ENCODE data around the gene ITLN2.
A peak's percentile ranks its signal among the peaks of the same experiment; 100 is the strongest.

Gene ITLN2

GRCh38 chr1:160954158-160955104 is at the start of gene ITLN2:
TSS of gene ITLN2 (minus strand) at chr1:160954809. CDS start at chr1:160954741, 68 bp downstream.
- TF ChIP-seq POLR2A (IDR thresholded peaks at IDR 0.05; ENCODE audit: extremely low read depth, insufficient read length) (no peak), CTCF (IDR thresholded peaks at IDR 0.05; ENCODE audit: low read depth, low read length) (peak; percentile 81), MAX (IDR thresholded peaks at IDR 0.05; ENCODE audit: low read depth, low read length) (0 out of 2 replicates have a peak, but pooled peaks have one; percentile 31)
- H3K4me3 ChIP-seq (ENCODE audit: low read depth, low read length): no peak within 1 kb of the TSS
- peak; percentile 73 for DNase-seq (ENCODE audit: low read depth)

GRCh38 chr1:161001525-161001924 is 46.9 kb upstream of the ITLN2 start:
- no peak for DNase-seq (ENCODE audit: low read depth)
- TF ChIP-seq MAX (IDR thresholded peaks at IDR 0.05; ENCODE audit: low read depth, low read length) (no peak), CTCF (IDR thresholded peaks at IDR 0.05; ENCODE audit: low read depth, low read length) (no peak), MYC (IDR thresholded peaks at IDR 0.05; ENCODE audit: low read depth, low read length) (no peak), POLR2A (IDR thresholded peaks at IDR 0.05; ENCODE audit: extremely low read depth, insufficient read length) (no peak)
- no peak overlapping the region for H3K4me3 ChIP-seq (ENCODE audit: low read depth, low read length)

- no peak overlapping the region for H3K4me3 ChIP-seq (ENCODE audit: low read depth, low read length)
- no peak for TF ChIP-seq CTCF (IDR thresholded peaks at IDR 0.05; ENCODE audit: low read depth, low read length)
- no peak for TF ChIP-seq POLR2A (IDR thresholded peaks at IDR 0.05; ENCODE audit: extremely low read depth, insufficient read length)
- no peak for TF ChIP-seq MYC (IDR thresholded peaks at IDR 0.05; ENCODE audit: low read depth, low read length)
- no peak for TF ChIP-seq MAX (IDR thresholded peaks at IDR 0.05; ENCODE audit: low read depth, low read length)
- DNase-seq (ENCODE audit: low read depth): no peak
Measured at GRCh38 chr1:161000736-161001480, 46.3 kb upstream of the ITLN2 start.

GRCh38 chr1:160999376-160999775 is 44.8 kb upstream of the ITLN2 start:
- no peak overlapping the region for H3K4me3 ChIP-seq (ENCODE audit: low read depth, low read length)
- DNase-seq (ENCODE audit: low read depth): no peak
- TF ChIP-seq POLR2A (IDR thresholded peaks at IDR 0.05; ENCODE audit: extremely low read depth, insufficient read length): no peak
- TF ChIP-seq CTCF (IDR thresholded peaks at IDR 0.05; ENCODE audit: low read depth, low read length): no peak
- no peak for TF ChIP-seq MAX (IDR thresholded peaks at IDR 0.05; ENCODE audit: low read depth, low read length)
- no peak for TF ChIP-seq MYC (IDR thresholded peaks at IDR 0.05; ENCODE audit: low read depth, low read length)

GRCh38 chr1:160997323-160998038 is 42.9 kb upstream of the ITLN2 start:
- H3K4me3 ChIP-seq (ENCODE audit: low read depth, low read length): no peak overlapping the region
- TF ChIP-seq POLR2A (IDR thresholded peaks at IDR 0.05; ENCODE audit: extremely low read depth, insufficient read length) (no peak), CTCF (IDR thresholded peaks at IDR 0.05; ENCODE audit: low read depth, low read length) (peak; percentile 80)
- peak; percentile 68 for DNase-seq (ENCODE audit: low read depth)

Data from NB4 (cell line).